Inflammatory macrophage treated with lipopolysaccharide for 1 hour (primary cell): ENCODE results near the gene B4GALT1.

ENCODE experiments used
- DNase-seq, 2 donors: peaks; one replicate each; pipeline ENCODE4 v3.0.0-alpha.2; 2020 to 2022

Gene B4GALT1

DNA sequence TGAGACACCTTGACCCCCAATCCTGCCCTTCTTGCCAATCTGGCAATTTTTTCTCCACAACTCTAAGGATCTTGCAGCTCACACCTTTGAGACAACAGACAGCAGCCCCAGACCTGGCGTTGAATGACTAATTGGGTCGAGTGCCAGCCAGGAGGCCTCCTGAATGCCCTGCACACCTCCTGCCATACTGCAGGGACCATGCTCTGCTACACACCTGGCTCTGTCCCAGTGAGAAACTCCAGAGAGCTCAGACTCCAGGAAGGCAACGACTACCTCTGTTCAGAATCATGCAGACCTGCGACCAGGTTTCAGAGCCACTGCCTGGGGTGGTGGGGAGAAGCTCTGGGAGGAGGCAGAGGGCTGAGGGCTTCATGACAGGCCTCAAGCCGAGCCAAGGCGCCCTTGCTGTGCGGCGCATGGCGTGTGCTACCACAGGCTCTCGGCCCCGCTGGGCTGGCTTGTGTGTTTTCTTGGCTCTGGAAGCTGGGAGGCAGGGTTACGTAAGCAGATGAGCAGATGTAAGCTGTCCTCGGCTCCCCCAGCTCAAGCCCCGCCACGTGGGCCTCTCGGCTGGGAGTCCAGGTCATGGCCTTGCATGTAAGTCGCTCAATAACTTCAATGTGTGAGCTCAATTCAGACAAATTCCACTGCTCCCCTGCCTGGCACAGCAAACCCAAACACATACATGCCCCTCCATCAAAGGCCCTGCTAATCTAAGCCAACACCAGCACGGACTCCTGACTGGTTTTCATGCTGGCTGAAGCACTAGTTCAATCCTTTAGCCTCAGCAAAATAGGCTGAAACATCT lies 27.5 kb downstream of the B4GALT1 start:
- no peak for DNase-seq

- no peak for DNase-seq
Observed at GRCh38 chr9:33138768-33139167, 28.4 kb downstream of the B4GALT1 start.

GRCh38 chr9:33137781-33138264 lies 29.3 kb downstream of the B4GALT1 start:
- no peak for DNase-seq

GRCh38 chr9:33136721-33137670 lies 30.1 kb downstream of the B4GALT1 start:
- DNase-seq: no peak

DNA sequence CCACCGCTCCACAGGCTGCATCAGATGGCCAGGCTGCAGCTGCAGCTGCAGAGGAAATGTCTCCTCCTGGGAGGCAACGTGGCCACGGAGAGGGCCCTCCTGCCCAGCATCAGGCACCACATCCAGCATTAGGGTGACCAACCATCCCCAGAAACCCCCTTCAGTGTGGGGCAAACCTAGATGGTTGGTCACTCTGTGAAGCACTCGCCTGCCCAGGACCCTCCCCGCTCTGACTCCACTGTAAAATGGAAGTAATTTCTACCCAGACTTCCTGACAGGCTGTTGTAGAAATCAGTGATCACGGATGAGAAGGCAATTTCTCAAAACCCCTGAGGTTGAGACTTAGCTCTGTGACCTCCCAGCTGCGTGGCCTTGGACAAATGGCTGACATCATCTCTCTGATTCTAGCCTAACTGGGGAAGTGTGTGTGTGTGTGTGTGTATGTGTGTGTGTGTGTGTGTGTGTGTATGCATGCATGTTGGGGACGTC lies 31.6 kb downstream of the B4GALT1 start:
- peak; percentile 44 to 61 for DNase-seq

- no peak for DNase-seq
Observed at GRCh38 chr9:33135031-33135461, 32.1 kb downstream of the B4GALT1 start.

GRCh38 chr9:33133186-33133585 lies 34.0 kb downstream of the B4GALT1 start:
- no peak for DNase-seq

- DNase-seq: no peak
Observed at GRCh38 chr9:33131790-33132772, 35.1 kb downstream of the B4GALT1 start.

- no peak for DNase-seq
Observed at GRCh38 chr9:33130961-33131789, 36.0 kb downstream of the B4GALT1 start.

GRCh38 chr9:33129886-33130881 lies 37.0 kb downstream of the B4GALT1 start:
- DNase-seq: peak; percentile 48 to 58

DNA sequence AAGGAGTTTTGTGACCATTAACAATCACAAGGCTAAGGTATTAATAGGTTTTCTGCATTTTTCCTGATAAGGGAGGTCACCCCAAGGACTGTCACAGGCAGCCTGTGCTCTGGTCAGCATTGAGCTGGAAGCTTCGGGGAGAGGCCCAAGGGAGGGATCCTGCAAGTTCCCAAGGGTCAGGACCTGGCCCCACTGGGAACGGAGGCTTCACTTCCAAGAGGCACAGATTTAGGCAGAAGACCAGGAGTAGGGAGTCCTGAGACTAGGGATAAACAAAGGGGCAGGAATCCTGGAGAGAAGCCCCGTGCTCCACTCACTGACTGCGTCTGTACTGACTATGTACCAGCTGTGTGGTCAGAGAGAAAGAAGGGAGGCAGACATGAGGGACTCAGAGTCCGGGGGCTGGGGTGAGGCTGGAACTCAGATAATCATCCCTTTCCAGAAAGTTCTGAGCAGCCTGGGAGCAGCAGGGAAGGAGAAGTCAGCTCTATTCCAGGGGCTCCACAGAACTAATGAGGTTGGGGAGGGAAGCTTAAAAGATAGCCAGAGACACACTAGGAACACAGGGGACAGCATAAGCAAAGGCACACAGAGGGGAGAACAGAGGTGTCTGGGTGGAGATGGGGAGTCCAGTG lies 37.8 kb downstream of the B4GALT1 start:
- DNase-seq: no peak

- no peak for DNase-seq
Observed at GRCh38 chr9:33128570-33128969, 38.6 kb downstream of the B4GALT1 start.

GRCh38 chr9:33127881-33128280 lies 39.3 kb downstream of the B4GALT1 start:
- no peak for DNase-seq

DNA sequence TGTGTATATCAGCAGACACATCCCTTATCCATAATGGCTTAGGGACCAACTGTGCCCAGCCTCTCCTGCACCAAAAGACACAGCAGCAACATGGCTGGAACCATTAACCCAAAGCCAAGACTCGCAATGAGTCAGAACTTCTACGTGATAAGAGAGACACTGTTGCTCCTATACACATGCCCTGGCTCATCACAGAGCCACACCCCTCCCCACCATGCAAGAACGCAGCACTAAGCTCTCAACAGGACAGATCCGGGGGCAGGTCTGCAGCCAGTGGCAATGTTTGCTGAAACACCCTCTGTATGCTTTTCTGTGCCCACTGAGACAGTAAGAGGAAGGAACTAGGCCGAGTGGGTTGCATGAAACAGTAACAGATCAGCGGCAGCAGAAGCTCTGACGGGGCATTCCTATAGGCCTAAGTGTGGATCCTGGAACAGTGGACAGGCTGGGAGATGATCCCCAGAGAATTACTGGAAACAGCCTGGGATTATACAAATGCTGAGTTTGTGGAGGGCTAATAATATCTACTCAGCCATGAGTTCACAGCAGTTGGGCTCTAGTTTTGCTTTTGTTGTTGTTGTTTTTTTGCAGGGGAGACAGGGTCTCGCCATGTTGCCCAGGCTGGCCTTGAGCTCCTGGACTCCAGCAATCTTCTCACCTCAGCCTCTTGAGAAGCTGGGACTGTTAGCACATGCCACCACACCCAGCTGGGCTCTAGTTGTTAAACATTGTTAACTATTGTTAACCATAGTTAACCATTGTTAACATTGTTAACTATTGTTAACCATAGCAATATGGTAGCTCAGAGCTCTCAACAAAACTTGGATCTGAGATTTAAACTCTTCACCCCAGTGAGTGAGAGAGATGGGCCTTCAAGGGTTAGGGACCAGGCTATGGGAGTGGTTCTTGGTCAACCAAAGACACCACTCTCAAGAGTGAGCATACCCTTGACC lies 41.0 kb downstream of the B4GALT1 start:
- peak; percentile 61 to 82 for DNase-seq

DNA sequence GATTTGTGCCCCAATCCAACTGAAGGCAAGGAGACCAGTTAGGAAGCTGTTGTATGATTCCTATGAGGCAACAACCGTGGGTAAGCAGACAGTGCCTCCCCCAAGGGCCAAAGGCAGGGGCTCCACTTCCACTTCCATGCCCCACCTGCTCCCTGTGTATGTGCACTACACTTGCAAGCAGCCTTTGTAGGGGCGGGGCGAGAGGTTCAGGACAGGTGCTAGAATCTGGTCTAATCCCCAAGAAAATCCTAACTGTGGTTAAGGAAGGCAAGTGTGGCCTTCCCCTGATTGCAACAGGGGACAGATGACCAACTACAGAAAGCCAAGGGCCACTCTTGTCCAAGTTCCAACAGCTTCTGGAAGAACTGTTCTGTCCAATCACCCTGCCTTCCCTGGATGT lies 41.7 kb downstream of the B4GALT1 start:
- peak; percentile 56 to 59 for DNase-seq

DNA sequence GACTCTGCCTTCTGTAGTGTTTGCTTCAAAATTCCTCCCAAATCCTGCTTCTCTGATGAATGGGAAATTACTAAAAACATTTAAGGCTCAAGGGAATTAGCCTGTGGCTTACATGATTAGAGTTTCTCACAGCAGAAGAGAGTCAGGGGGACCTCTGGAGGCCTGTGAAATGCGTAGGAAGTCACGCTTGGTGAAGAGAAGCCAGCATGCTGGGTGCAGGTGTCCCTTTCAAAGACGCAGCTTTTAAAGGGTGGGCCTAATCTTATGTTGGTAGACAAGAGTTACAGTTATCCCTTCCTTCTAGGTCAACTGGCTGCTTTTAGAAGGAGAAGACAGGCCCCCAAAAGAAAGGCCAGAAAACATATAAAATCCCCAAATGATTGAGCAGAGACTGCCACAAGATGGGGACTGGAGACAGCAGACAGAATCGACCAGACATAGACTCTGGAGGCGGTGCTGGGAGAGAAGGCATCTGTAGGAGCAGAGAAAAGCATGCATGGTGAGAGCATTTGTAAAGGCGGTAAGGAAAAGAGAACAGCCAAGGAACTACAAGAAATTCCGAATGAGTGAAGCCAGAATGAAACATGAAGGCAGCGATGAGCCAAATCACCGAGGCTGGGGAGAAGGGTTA lies 42.3 kb downstream of the B4GALT1 start:
- no peak for DNase-seq

DNA sequence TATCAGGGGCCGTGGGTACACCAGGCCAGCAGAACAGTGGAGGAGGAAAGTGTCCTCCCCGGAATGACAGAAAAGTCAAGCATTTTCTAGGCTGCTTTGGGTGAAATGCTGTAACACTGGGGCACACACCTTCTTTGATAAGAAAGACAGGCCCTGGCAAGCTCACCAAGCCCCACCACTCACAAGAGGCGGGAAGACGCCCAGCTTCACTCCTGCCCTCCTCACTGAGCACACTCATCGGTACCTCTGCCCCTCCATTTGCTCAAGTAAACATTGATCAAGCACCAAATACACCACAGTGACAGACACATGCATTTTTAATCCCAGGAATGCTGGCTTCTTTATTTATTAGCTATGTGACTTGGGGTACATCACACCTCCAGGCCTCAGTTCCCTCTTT lies 43.1 kb downstream of the B4GALT1 start:
- no peak for DNase-seq
